22Rv1 (cell line): ENCODE data around the gene SLC35F1.

Source experiments
- H3K27ac ChIP-seq: fragments of 450-650 bp; 2 replicates; pipeline ENCODE4 v1.5.1; 2017
- CTCF ChIP-seq: fragments of 450-650 bp; IDR thresholded peaks from 2 replicates; pipeline ENCODE4 v1.5.1; 2017; ENCODE audit warnings: mild to moderate bottlenecking
- ZFX ChIP-seq: fragments of 450-650 bp; IDR thresholded peaks from 2 replicates; pipeline ENCODE4 v1.6.1; 2017; ENCODE audit warnings: antibody characterized with exemption, borderline replicate concordance

The SLC35F1 gene

GRCh38 chr6:118316796-118317384 lies 409.8 kb downstream of the SLC35F1 start:
- H3K27ac ChIP-seq, result no peak overlapping the region
- no peak for TF ChIP-seq ZFX
- TF ChIP-seq CTCF, result no peak

- H3K27ac ChIP-seq, result no peak overlapping the region
- TF ChIP-seq ZFX, result no peak
- TF ChIP-seq CTCF, result no peak
Measured at GRCh38 chr6:118317581-118318563, 410.8 kb downstream of the SLC35F1 start.

- TF ChIP-seq ZFX, result no peak
- TF ChIP-seq CTCF, result no peak
- H3K27ac ChIP-seq, result no peak overlapping the region
Measured at GRCh38 chr6:118318648-118319047, 411.6 kb downstream of the SLC35F1 start.

- TF ChIP-seq CTCF (no peak), ZFX (no peak)
Measured at GRCh38 chr6:118319416-118319815, 412.4 kb downstream of the SLC35F1 start.

GRCh38 chr6:118319894-118320649 lies 413.0 kb downstream of the SLC35F1 start:
- TF ChIP-seq CTCF (no peak), ZFX (no peak)
- no peak overlapping the region for H3K27ac ChIP-seq

More at GRCh38 chr6:118319416-118319815, 412.4 kb downstream of the SLC35F1 start:
- H3K27ac ChIP-seq, result no peak overlapping the region

GRCh38 chr6:118320652-118321051 lies 413.6 kb downstream of the SLC35F1 start:
- TF ChIP-seq CTCF, result no peak
- no peak for TF ChIP-seq ZFX
- H3K27ac ChIP-seq, result no peak overlapping the region

GRCh38 chr6:118324116-118324515 lies 417.1 kb downstream of the SLC35F1 start:
- TF ChIP-seq CTCF, result no peak
- TF ChIP-seq ZFX, result no peak
- H3K27ac ChIP-seq, result no peak overlapping the region
